Measurements from ENCODE around the gene SMIM41.

GRCh38 chr12:52049688-52050087, 29.8 kb upstream of the SMIM41 start:
- TF ChIP-seq, protein P1, sequence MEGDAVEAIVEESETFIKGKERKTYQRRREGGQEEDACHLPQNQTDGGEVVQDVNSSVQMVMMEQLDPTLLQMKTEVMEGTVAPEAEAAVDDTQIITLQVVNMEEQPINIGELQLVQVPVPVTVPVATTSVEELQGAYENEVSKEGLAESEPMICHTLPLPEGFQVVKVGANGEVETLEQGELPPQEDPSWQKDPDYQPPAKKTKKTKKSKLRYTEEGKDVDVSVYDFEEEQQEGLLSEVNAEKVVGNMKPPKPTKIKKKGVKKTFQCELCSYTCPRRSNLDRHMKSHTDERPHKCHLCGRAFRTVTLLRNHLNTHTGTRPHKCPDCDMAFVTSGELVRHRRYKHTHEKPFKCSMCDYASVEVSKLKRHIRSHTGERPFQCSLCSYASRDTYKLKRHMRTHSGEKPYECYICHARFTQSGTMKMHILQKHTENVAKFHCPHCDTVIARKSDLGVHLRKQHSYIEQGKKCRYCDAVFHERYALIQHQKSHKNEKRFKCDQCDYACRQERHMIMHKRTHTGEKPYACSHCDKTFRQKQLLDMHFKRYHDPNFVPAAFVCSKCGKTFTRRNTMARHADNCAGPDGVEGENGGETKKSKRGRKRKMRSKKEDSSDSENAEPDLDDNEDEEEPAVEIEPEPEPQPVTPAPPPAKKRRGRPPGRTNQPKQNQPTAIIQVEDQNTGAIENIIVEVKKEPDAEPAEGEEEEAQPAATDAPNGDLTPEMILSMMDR (IDR thresholded peaks at IDR 0.05; ENCODE audit: low read depth, low read length, poor library complexity, severe bottlenecking): no peak
- TF ChIP-seq EZH2phosphoT487 (IDR thresholded peaks at IDR 0.05; ENCODE audit: borderline replicate concordance, low read length): no peak

Measured in DOHH2 (cell line).